K562 (cell line): ENCODE results near the gene CMIP. TPM values are rescaled to one million over a fixed set of nuclear protein-coding genes. Genes with fewer than 3 reads are reported as not detected.

ENCODE experiments used
- ATF1 ChIP-seq, 2 experiments: fragments of 450-650 bp in 1 of 2; IDR thresholded peaks; 2 replicates each; pipeline ENCODE4 v1.6.1; 2016; ENCODE audit warnings: missing compliant biosample characterization in 1 of 2, missing genetic modification characterization in 1 of 2
- BRD9 ChIP-seq: fragments of 450-650 bp; IDR thresholded peaks from 2 replicates; pipeline ENCODE4 v1.6.1; 2018; ENCODE audit warnings: low read depth; ENCODE audit not compliant: partially characterized antibody
- NCOA1 ChIP-seq: fragments of 450-650 bp; IDR thresholded peaks from 2 replicates; pipeline ENCODE4 v1.6.1; 2016; ENCODE audit warnings: low read depth
- TEAD1 ChIP-seq, 2 experiments: fragments of 450-650 bp in 1 of 2; sonication (generic) in 1 of 2; formaldehyde crosslinking; IDR thresholded peaks; 2 replicates each; pipeline versions ENCODE4 v1.4.0 to v1.8.0; 2020 to 2022; ENCODE audit warnings: mild to moderate bottlenecking in 2 of 2, missing genetic modification reagents in 1 of 2
- ZNF175 ChIP-seq: fragments of 200-800 bp; sonication (Bioruptor generic); IDR thresholded peaks from 2 replicates; pipeline ENCODE4 v1.6.1; 2016; ENCODE audit warnings: low read depth, mild to moderate bottlenecking, missing genetic modification characterization, missing compliant biosample characterization
- ZNF589 ChIP-seq: fragments of 200-800 bp; sonication (Bioruptor generic); IDR thresholded peaks from 2 replicates; pipeline ENCODE4 v1.6.1; 2016; ENCODE audit warnings: low read depth, missing genetic modification characterization, missing compliant biosample characterization
- polyA plus RNA-seq, 8 experiments: library from polyadenylated mRNA; depleted of rRNA in 4 of 8; stranded (reverse) in 5 of 8; unstranded in 3 of 8; fragments of >200 nt; fragmentation: Nextera tagmentation in 2 of 8; fragmentation: Illumina TruSeq in 1 of 8; extraction: Ambion mirVana in 2 of 8; extraction: Trizol in 1 of 8; gene quantifications; 2 replicates each; pipeline versions ENCODE4 v1.2.1 to v1.2.3, GENCODE V29; 2011 to 2014; ENCODE audit warnings: inconsistent platforms in 1 of 8, missing spikeins in 1 of 8
- total RNA-seq, 7 experiments: library from RNA; depleted of rRNA in 6 of 7; stranded (reverse); fragments of >200 nt in 6 of 7; fragmentation: Illumina TruSeq in 2 of 7; extraction: Trizol in 2 of 7; gene quantifications; 2 replicates each; pipeline versions ENCODE4 v1.2.1 to v1.2.3, GENCODE V29; 2011 to 2021; ENCODE audit warnings: low replicate concordance in 1 of 7
- TF ChIP-seq, protein P1 (sequence below): fragments of 450-650 bp; IDR thresholded peaks from 2 replicates; pipeline ENCODE4 v1.6.1; 2016; ENCODE audit warnings: mild to moderate bottlenecking, moderate library complexity
- TF ChIP-seq, protein P2 (sequence below): fragments of 450-650 bp; IDR thresholded peaks from 2 replicates; pipeline ENCODE4 v1.6.1; 2016; ENCODE audit warnings: missing biosample characterization, missing genetic modification characterization
- TF ChIP-seq, protein P3 (sequence below), 2 experiments: fragments of 150-350 bp in 1 of 2; IDR thresholded peaks; 2 replicates each; pipeline ENCODE4 v1.6.1; 2012 to 2016; ENCODE audit warnings: low read depth in 2 of 2, low read length in 2 of 2, mild to moderate bottlenecking in 1 of 2, moderate library complexity in 1 of 2

CMIP gene
- total and polyA plus RNA-seq, 9 of the 15 experiments (the other 6 are each of a cell fraction or from before 2014, with no cell fraction given) = 0.94 to 82.5 (median 10.3) TPM

DNA sequence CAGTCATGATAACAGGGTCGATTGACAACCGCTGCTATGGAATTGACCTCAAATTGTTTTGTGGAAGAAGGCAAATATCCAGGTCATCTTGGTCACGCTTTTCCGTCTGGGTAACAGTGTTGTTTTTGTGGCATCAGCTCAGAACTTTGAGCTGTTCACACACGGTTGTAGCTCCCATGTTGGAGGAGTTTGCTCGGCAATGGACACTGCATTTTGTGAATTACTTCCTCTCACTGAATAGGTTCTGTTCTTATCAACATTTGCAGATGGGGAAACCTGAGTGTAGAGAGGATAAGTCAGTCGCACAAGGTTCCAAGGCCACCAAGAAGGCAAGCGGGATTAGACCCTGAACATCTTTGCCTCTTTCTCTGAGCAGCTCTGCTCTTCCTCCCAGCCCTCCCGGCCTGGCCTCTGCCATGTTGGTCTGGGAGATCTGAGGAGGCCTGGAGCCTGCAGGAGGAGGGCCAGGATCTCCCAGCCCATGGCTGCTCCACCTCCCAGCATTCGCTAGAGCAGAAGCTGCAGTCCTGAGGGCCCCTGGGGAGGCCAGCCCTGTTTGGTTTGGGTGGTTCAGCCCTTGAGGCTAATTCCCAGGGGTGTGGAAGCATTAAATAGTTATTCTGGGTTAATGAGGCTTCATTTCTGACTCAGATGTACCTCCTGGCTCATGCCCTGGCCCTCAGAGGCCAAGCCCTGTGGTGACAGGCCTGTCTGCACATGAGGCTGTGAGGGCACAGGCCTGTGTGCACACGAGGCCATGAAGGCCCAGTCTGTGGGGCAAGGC, 180.3 kb downstream of the CMIP start (continued):
- TF ChIP-seq, protein P1, sequence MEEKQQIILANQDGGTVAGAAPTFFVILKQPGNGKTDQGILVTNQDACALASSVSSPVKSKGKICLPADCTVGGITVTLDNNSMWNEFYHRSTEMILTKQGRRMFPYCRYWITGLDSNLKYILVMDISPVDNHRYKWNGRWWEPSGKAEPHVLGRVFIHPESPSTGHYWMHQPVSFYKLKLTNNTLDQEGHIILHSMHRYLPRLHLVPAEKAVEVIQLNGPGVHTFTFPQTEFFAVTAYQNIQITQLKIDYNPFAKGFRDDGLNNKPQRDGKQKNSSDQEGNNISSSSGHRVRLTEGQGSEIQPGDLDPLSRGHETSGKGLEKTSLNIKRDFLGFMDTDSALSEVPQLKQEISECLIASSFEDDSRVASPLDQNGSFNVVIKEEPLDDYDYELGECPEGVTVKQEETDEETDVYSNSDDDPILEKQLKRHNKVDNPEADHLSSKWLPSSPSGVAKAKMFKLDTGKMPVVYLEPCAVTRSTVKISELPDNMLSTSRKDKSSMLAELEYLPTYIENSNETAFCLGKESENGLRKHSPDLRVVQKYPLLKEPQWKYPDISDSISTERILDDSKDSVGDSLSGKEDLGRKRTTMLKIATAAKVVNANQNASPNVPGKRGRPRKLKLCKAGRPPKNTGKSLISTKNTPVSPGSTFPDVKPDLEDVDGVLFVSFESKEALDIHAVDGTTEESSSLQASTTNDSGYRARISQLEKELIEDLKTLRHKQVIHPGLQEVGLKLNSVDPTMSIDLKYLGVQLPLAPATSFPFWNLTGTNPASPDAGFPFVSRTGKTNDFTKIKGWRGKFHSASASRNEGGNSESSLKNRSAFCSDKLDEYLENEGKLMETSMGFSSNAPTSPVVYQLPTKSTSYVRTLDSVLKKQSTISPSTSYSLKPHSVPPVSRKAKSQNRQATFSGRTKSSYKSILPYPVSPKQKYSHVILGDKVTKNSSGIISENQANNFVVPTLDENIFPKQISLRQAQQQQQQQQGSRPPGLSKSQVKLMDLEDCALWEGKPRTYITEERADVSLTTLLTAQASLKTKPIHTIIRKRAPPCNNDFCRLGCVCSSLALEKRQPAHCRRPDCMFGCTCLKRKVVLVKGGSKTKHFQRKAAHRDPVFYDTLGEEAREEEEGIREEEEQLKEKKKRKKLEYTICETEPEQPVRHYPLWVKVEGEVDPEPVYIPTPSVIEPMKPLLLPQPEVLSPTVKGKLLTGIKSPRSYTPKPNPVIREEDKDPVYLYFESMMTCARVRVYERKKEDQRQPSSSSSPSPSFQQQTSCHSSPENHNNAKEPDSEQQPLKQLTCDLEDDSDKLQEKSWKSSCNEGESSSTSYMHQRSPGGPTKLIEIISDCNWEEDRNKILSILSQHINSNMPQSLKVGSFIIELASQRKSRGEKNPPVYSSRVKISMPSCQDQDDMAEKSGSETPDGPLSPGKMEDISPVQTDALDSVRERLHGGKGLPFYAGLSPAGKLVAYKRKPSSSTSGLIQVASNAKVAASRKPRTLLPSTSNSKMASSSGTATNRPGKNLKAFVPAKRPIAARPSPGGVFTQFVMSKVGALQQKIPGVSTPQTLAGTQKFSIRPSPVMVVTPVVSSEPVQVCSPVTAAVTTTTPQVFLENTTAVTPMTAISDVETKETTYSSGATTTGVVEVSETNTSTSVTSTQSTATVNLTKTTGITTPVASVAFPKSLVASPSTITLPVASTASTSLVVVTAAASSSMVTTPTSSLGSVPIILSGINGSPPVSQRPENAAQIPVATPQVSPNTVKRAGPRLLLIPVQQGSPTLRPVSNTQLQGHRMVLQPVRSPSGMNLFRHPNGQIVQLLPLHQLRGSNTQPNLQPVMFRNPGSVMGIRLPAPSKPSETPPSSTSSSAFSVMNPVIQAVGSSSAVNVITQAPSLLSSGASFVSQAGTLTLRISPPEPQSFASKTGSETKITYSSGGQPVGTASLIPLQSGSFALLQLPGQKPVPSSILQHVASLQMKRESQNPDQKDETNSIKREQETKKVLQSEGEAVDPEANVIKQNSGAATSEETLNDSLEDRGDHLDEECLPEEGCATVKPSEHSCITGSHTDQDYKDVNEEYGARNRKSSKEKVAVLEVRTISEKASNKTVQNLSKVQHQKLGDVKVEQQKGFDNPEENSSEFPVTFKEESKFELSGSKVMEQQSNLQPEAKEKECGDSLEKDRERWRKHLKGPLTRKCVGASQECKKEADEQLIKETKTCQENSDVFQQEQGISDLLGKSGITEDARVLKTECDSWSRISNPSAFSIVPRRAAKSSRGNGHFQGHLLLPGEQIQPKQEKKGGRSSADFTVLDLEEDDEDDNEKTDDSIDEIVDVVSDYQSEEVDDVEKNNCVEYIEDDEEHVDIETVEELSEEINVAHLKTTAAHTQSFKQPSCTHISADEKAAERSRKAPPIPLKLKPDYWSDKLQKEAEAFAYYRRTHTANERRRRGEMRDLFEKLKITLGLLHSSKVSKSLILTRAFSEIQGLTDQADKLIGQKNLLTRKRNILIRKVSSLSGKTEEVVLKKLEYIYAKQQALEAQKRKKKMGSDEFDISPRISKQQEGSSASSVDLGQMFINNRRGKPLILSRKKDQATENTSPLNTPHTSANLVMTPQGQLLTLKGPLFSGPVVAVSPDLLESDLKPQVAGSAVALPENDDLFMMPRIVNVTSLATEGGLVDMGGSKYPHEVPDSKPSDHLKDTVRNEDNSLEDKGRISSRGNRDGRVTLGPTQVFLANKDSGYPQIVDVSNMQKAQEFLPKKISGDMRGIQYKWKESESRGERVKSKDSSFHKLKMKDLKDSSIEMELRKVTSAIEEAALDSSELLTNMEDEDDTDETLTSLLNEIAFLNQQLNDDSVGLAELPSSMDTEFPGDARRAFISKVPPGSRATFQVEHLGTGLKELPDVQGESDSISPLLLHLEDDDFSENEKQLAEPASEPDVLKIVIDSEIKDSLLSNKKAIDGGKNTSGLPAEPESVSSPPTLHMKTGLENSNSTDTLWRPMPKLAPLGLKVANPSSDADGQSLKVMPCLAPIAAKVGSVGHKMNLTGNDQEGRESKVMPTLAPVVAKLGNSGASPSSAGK = peak; percentile 86
- peak; percentile 77; the same call in 1 of the 2 replicates for TF ChIP-seq NCOA1
- peak; percentile 51; the same call in 1 of the 2 replicates for TF ChIP-seq ZNF589 (CRISPR knock-in tag)
- TF ChIP-seq, protein P2, sequence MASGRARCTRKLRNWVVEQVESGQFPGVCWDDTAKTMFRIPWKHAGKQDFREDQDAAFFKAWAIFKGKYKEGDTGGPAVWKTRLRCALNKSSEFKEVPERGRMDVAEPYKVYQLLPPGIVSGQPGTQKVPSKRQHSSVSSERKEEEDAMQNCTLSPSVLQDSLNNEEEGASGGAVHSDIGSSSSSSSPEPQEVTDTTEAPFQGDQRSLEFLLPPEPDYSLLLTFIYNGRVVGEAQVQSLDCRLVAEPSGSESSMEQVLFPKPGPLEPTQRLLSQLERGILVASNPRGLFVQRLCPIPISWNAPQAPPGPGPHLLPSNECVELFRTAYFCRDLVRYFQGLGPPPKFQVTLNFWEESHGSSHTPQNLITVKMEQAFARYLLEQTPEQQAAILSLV (tag) = 0 out of 2 replicates have a peak, but pooled peaks have one; percentile 38
- 0 out of 4 replicates have a peak, but pooled peaks of 1 of the 2 experiments have one; percentile 53 for TF ChIP-seq TEAD1 (CRISPR knock-in tag; IDR thresholded peaks at IDR 0.05)
- TF ChIP-seq ZNF175 = peak; percentile 48
- peak; percentile 73 for TF ChIP-seq BRD9
- TF ChIP-seq, protein P3, sequence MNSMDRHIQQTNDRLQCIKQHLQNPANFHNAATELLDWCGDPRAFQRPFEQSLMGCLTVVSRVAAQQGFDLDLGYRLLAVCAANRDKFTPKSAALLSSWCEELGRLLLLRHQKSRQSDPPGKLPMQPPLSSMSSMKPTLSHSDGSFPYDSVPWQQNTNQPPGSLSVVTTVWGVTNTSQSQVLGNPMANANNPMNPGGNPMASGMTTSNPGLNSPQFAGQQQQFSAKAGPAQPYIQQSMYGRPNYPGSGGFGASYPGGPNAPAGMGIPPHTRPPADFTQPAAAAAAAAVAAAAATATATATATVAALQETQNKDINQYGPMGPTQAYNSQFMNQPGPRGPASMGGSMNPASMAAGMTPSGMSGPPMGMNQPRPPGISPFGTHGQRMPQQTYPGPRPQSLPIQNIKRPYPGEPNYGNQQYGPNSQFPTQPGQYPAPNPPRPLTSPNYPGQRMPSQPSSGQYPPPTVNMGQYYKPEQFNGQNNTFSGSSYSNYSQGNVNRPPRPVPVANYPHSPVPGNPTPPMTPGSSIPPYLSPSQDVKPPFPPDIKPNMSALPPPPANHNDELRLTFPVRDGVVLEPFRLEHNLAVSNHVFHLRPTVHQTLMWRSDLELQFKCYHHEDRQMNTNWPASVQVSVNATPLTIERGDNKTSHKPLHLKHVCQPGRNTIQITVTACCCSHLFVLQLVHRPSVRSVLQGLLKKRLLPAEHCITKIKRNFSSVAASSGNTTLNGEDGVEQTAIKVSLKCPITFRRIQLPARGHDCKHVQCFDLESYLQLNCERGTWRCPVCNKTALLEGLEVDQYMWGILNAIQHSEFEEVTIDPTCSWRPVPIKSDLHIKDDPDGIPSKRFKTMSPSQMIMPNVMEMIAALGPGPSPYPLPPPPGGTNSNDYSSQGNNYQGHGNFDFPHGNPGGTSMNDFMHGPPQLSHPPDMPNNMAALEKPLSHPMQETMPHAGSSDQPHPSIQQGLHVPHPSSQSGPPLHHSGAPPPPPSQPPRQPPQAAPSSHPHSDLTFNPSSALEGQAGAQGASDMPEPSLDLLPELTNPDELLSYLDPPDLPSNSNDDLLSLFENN (IDR thresholded peaks at IDR 0.05; ENCODE audit: low read depth in 2 of 2, low read length in 2 of 2) = peak in 1 of 2 experiments; percentile 84; a peak in 2 of 4 replicates
- TF ChIP-seq ATF1 (CRISPR knock-in tag; IDR thresholded peaks at IDR 0.05) = no peak
- TF ChIP-seq ATF1 (tag; IDR thresholded peaks at IDR 0.05) = peak; percentile 37; the same call in 1 of the 2 replicates
